HTR-8/SVneo (cell line): Measurements from ENCODE around the gene ZNF22.
"Not testable (repeated sequence)": the region's sequence is repeated elsewhere in the genome, so short reads cannot be mapped to it uniquely, and the experiment has no call there.

Experiments used
- DNase-seq: peaks from one replicate; pipeline ENCODE4 v3.0.0; 2011; ENCODE audit warnings: low spot score, mixed read lengths; ENCODE audit not compliant: insufficient read length
- FAIRE-seq: peaks from 2 replicates; lab custom pipeline; 2011; peaks lifted over from hg19 to GRCh38; lab: Jason Lieb, UNC

Gene ZNF22

DNA sequence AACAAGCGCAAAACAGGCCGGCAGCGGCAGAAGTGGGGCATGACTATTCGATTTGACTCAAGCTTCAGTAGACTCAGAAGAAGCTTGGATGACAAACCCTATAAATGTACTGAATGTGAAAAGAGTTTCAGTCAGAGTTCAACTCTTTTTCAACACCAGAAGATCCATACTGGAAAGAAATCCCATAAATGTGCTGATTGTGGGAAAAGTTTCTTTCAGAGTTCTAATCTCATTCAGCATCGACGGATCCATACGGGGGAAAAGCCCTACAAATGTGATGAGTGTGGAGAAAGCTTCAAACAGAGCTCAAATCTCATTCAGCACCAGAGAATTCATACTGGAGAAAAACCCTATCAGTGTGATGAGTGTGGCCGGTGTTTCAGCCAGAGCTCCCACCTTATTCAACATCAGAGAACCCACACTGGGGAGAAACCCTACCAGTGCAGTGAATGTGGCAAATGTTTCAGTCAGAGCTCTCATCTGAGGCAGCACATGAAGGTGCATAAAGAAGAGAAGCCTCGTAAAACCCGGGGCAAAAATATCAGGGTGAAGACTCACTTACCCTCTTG lies 2.8 kb downstream of the ZNF22 start:
- no peak for FAIRE-seq

DNA sequence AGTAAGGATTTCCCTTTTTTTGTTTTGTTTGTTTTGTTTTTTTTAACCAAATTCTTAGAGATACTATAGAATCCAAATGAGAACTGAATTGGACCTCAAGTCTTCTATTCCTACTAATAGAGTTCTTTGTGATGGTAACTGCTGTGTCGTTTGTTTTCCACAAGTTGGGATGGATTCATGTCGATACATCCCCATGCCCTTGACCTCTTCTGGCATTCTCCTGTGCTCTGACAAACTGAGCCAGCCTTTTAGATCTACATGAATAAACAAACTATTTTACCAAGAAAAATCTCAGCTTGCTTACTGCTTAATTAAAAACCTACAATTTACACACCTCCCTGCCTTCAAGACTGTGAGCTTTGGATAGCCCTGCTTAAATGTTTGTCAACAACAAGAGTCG lies 3.9 kb downstream of the ZNF22 start:
- FAIRE-seq, result no peak
- DNase-seq, result no peak

More for the DNA sequence above, 2.8 kb downstream of the ZNF22 start:
- no peak for DNase-seq

DNA sequence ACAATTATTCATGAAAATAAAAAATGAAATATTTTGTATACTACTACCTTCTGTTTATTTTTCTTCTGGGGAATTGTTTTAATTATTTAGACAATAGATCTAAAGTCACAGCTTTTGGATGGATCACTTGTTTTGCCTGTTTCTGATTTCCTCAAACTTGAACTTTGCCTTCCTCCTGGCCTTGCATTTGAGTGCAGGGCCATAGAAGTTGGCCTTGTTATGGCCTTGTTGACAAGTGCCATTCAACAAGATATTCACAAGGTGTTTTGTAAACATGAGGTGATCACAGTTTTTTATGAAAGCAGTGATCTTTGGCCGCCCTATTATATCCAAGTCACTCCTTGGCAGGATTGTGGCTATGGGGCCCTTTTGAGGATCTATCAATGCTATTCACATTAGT lies 4.6 kb downstream of the ZNF22 start:
- DNase-seq, result no peak
- no peak for FAIRE-seq

DNA sequence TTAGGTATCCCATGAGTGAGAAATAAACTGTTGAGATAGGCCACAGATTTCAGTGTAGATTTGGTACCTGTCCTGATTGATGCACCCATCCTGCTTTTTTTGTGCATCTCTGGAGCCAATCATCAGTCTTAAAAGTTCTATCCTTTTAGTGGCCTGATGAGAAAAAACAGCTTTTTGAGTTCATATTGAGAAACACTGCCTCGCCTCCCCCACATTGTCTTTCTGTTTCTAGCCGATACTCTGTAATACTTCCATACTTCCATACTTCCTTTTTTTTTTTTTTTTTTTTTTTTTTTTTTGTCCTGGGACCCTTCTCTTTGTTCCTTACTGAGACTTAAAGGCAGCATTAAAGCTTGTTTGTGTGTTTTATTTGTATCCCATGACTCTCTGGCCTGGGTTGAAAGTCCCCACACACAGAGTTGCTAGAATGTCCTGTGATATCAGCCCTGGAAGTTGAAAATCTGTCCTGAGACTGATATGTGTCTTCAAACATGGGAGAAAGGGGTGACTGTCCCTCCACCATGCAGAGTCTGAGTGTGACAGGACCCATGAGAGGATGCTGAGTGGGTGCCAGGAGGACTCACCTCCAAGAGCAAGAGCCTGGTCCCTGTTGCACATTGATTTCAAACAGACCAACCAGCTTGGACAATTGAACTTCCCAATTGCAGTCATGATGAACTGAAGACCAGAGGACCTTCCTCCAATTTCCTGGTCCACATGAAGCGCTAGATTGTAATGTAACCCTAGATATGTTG lies 5.7 kb downstream of the ZNF22 start:
- DNase-seq (no peak), FAIRE-seq (no peak)

DNA sequence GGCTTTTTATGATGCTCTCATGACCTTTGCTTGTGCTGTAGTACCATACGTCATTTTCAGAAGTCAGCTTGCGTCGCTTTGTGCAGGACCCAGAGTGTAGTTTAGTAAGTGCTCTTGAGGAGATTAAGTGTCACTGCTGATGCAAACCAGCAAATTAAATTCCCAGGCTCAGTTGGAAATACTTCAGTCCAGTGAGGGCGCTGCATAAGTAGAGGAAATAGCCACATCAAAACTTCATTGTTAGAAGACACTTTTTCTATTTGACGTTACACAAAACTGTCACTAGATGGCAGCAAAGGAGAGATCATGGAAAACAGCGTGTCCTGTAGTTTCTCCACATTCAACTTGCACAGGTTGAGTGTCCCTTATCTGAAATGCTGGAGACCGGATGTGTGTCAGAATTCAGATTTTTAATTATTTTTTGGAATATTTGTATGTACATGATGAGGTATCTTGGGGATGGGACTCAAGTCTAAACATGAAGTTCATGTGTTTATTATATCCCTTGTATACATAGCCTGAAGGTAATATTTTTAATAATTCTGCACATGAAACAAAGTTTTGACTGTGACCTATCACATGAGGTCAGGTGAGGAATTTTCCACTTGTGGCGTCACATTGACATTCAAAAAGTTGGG lies 7.9 kb downstream of the ZNF22 start:
- FAIRE-seq (peak; percentile 23), DNase-seq (peak; percentile 61)

DNA sequence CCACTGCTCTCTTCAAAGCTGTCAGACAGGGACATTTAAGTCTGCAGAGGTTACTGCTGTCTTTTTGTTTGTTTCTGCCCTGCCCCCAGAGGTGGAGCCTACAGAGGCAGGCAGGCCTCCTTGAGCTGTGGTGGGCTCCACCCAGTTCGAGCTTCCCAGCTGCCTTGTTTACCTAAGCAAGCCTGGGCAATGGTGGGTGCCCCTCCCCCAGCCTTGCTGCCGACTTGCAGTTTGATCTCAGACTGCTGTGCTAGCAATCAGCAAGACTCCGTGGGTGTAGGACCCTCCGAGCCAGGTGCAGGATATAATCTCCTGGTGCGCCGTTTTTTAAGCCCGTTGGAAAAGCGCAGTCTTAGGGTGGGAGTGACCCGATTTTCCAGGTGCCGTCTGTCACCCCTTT lies 13.8 kb downstream of the ZNF22 start:
- not testable (repeated sequence) for FAIRE-seq, DNase-seq

DNA sequence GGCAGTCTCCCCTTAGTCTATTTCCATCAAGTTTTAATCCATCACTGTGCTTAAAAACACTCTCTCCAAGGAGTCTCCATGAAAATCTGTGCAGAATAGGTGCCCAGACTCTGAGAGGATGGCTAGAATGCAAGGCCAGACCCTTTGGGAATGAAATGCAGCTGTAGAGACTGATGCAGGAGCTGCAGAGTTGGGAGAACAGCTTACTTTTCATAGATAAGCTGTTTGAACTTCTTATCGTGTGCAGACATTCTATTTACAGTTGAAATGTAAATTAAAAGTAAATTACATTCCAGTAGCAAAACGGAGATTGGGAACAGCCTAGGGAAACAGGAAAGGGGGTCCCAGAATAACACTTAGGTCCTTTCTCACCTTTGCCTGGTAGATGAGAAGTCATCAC lies 14.9 kb downstream of the ZNF22 start:
- DNase-seq (no peak), FAIRE-seq (no peak)

DNA sequence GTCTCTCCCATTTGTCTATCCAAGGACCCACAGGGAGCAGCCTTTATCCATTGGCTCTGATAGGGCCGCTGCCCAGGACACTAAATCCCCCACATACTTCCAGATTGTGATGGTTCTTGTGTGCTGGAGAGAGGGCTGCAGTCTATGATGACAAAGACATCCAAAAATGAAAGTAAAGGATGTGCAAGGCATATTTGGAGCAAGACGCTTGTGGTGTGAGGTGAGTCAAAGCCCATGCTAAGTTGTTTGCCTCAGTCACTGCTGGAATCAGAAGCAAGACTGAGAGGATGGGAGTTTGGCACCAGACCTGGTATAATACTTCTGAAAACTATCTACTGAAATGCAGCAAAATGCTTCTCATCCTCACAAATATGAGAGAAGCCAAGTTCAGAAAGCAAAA lies 22.7 kb downstream of the ZNF22 start:
- no peak for FAIRE-seq
- DNase-seq, result no peak

DNA sequence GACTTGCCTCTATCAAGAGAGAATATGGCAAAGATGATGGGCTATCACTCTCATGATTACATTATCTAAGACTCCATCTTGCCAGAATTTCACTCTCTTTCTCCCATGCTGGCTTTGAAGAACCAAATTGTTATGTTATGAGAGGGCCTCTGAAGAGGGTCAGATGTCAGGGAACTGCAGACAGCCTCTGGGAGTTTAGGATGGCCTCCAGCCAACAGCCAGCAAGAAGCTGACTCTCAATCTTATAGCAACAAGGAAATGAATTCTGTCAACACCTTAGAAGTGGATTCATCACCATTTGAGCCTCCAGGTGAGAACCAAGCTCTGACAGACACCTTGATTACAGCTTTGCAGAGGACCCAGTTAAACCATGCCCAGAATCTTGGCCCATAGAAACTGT lies 33.6 kb downstream of the ZNF22 start:
- FAIRE-seq (no peak), DNase-seq (no peak)

DNA sequence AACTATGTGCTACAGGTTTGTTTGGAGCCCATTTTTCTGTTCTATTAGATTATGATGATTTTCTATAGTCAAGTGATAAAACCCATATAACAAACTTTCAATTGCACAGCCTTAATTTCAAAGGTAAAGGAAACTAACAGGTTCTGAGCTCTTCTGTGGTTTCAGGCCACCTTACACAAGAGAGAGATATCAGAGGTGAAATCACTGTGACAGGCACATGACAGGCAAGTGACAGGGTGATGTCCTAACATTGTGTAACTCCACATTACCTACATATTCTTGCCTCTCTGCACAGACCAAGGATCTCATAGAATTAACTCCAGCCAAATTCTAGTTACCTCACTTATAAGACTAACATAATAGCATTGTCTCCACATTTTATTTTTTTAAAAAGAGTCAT lies 35.0 kb downstream of the ZNF22 start:
- FAIRE-seq (no peak), DNase-seq (no peak)

DNA sequence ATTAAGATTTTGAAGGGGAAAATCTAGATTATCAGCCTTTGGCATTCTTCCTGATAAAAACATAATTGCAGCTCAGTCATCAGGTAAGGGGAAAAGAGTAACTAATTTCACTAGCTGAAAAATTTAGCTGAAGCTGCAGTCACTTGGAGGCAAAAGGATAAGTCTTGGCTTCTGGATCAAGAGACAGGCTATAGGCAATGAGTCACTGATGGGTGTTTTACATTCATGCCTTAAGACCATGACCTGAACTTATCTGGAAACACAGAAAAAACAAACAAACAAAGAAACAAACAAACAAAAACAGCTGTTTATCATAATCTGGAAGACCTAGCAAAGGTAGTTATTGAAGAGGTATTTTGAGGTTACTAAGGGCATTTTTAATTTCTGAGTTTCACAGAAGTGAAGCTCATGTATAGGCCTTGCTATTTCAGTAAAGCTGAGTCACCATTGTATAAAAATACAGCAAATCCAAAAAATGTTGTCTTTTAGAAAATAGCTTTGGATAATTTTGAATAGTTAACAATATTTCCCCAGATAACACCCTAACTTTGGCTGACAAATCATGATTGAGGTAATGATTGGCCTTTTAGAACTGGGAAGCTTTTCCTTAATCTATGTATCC lies 40.3 kb downstream of the ZNF22 start:
- no peak for DNase-seq
- FAIRE-seq, result no peak

DNA sequence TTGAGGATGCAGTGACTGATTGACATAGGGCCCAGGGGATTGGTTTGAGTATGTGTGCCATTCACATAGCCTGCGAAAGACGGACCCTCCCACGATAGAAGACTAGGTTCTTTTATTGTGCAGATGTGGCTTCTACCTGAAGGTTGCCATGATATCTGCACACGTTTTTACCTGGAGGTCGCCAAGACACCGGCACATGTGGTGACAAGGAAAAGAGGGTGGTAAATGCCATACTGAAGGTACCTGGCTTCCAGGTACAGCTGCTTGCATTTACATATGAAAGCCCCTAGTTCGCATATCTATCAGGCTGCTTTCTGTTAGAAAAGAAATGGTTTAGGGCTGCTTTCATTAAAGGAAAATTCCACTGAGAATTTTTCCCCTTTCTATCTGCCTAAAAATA lies 43.6 kb downstream of the ZNF22 start:
- DNase-seq, result no peak
- FAIRE-seq, result no peak

DNA sequence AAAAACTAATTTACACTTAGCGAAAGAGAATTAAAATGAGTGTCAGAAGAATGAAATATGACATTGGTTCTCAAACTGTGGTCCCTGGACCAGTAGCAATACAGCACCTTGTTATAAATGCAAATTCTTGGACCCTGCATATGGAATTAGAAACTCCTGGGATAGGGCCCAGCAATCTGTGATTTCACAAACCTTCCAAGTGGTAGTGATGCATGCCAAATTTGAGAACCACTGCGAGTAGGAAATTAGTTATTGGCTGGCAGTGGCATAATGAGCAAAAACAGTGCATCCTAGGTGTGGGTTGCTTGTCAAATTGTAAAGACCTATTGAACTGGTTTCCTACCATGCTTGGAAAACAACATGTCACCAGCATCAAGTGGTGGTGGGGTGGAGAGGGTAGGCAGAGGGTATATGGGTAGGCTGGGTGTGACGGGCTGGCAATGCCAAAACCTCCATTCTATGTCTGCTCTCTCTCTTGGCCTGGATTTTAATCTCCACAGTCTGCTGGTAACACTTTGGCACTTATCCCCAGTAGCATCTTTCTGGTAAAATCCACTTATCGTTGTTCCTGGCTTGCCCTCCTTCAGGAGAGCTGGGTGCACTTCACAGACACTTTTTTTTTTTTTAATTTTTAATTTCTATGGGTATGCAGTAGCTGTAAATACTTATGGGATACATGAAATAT lies 50.0 kb downstream of the ZNF22 start:
- FAIRE-seq (no peak), DNase-seq (no peak)

DNA sequence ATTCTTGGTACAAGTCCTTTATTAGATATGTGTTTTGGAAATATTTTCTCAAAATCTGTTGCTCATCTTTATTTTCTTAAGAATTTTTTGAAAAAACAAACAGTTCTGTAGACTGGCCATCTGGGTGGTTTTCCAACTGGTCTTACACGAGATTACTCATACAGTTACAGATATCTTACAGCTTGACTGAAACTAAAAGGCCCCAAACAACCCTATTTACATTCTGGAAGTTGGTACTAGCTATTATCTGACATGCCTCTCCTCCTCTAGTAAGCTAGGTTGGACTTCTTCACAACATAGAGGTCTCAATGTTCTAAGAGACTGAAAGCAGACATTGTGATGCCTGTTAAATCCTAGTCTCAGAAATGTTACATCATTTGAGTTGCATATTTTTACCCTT lies 52.0 kb downstream of the ZNF22 start:
- FAIRE-seq, result no peak
- no peak for DNase-seq

DNA sequence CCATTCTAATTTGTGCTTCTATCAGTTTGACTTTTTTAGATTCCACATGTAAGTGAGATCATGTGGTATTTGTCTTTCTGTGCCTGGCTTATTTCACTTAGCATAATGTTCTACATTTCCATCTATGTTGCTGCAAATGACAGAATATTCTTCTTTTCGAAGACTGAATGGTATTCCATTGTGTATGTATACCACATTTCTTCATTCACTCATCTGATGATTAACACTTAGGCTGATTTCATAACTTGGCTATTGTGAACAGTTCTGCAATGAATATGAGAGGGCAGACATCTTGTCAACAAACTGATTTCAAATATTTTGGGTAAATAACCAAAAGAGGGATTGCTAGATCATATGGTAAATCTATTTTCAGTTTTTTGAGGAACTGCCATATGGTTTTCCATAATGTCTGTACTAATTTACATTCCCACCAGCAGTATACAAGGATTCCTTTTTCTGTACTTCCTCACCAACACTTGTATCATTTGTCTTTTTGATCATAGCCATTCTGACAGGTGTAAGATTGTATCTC lies 52.9 kb downstream of the ZNF22 start:
- no peak for FAIRE-seq
- DNase-seq, result no peak
